GM12872 (cell line): Measurements from ENCODE around the gene CLTB.

ENCODE experiments used
- TF ChIP-seq, protein P1 (sequence below): IDR thresholded peaks from 3 replicates; pipeline ENCODE4 v1.5.1; 2011; ENCODE audit warnings: low read depth, mild to moderate bottlenecking, low read length, moderate library complexity; ENCODE audit not compliant: insufficient read depth

CLTB gene

GRCh38 chr5:176359658-176360057, 56.7 kb downstream of the CLTB start:
- TF ChIP-seq, protein P1, sequence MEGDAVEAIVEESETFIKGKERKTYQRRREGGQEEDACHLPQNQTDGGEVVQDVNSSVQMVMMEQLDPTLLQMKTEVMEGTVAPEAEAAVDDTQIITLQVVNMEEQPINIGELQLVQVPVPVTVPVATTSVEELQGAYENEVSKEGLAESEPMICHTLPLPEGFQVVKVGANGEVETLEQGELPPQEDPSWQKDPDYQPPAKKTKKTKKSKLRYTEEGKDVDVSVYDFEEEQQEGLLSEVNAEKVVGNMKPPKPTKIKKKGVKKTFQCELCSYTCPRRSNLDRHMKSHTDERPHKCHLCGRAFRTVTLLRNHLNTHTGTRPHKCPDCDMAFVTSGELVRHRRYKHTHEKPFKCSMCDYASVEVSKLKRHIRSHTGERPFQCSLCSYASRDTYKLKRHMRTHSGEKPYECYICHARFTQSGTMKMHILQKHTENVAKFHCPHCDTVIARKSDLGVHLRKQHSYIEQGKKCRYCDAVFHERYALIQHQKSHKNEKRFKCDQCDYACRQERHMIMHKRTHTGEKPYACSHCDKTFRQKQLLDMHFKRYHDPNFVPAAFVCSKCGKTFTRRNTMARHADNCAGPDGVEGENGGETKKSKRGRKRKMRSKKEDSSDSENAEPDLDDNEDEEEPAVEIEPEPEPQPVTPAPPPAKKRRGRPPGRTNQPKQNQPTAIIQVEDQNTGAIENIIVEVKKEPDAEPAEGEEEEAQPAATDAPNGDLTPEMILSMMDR = no peak

DNA sequence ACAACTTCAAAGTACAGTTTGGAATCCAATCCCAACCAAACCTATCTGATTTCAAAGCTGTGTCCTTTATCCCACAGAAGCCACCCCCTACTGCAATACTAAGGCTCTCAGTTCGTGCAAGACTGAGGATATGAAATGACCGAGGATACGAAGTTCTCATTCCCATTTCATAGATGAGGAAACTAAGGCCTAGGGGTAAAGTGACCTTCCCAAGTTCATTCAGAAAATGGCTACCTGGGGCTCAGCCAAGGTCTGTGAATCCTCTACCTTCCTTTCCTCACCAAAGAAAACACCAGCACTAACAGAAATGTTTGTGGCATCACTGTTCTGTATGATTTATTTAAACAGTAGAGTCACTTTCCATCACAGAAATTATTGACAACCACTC, 60.2 kb downstream of the CLTB start:
- TF ChIP-seq, protein P1 = no peak

- TF ChIP-seq, protein P1 = 0 out of 3 replicates have a peak, but pooled peaks have one; percentile 12
Observed at GRCh38 chr5:176355400-176356178, 60.8 kb downstream of the CLTB start.

GRCh38 chr5:176353533-176353932, 62.8 kb downstream of the CLTB start:
- TF ChIP-seq, protein P1 = no peak

GRCh38 chr5:176352116-176352878, 64.0 kb downstream of the CLTB start:
- TF ChIP-seq, protein P1 = no peak

DNA sequence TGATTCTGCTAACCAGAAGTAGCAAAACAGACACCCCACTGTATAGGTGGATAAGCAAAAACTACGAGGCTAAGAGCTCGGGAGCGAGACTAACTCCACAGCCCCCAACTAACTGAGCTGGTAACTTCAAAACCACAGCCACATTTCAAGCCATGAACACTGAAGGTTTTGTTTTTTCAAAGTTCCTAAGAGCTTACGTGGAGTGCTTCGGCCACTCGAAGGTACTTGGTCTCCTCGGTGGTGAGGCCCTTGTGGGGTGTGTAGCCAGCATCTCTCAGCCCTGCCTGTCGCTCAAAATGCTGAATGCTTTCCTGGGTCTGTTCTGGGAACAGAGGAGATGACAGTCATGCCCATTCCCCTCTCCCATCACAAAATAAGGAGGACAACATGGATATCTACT, 65.9 kb downstream of the CLTB start:
- TF ChIP-seq, protein P1 = no peak

DNA sequence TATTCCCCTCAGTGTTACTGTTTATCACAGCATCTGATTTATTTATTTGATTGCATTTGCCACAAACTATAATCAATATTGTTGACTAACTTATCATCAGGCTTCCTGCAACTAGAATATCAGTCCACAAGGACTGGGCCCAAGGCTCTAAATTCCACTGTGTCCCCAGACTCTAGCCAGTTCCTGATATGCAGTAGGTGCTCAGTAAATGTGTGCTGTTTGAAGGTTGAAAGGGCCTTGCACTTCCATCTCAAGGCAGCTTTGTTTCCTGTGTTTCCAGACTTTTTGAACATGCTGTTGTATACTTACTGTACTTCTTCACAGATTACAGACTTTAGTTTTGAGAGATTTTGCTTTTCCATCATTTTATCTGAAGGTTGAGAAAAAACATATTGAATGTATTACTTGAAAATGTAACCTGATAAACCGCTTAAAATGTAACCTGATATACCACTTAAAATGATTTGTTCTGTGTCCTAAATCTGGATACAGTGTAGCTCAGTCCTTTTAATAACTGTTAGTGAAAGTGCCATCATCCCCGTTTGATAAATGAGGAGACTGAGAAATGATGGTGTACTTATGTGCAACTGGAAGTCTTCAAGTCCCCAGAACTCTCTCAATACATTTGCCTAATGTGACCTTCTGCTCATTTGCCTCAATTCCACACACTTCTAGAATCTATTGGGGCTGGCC, 73.4 kb downstream of the CLTB start:
- TF ChIP-seq, protein P1 = no peak
